MCF 10A (cell line): Measurements from ENCODE around the gene PTPRG. TPM values are rescaled to one million over a fixed set of nuclear protein-coding genes. Genes with fewer than 3 reads are reported as not detected.
"Not testable (repeated sequence)": the region's sequence is repeated elsewhere in the genome, so short reads cannot be mapped to it uniquely, and the experiment has no call there.

ENCODE experiments used
- BruUV-seq: library from RNA; stranded (reverse); fragments of 400-500 nt; replicated peaks from 2 replicates; lab custom pipeline; 2021; lab: Mats Ljungman, UMichigan
- CTCF ChIA-PET: fragments of 300-600 bp; sonication (Branson Sonifier 250); formaldehyde crosslinking; extraction: SDS; loops from one replicate; lab custom pipeline; 2021; ENCODE audit warnings: antibody characterized with exemption, inconsistent platforms; lab: Yijun Ruan, JAX
- POLR2A ChIA-PET: fragments of 300-600, 350-650 bp; sonication (Branson Sonifier 250); formaldehyde crosslinking; extraction: SDS; loops from one replicate; lab custom pipeline; 2020; ENCODE audit warnings: antibody characterized with exemption, inconsistent platforms; lab: Yijun Ruan, JAX
- DNase-seq: peaks from one replicate; pipeline ENCODE4 v3.0.0-alpha.2; 2018; ENCODE audit not compliant: unreplicated experiment
- H3K27ac Mint-ChIP-seq: one replicate; pipeline ENCODE4 v1.8.0; 2022; ENCODE audit warnings: mild to moderate bottlenecking, low read depth, mixed read lengths; ENCODE audit not compliant: unreplicated experiment
- H3K27me3 Mint-ChIP-seq: one replicate; pipeline ENCODE4 v1.8.0; 2022; ENCODE audit warnings: mixed read lengths; ENCODE audit not compliant: insufficient read depth, unreplicated experiment
- H3K36me3 Mint-ChIP-seq: one replicate; pipeline ENCODE4 v1.8.0; 2022; ENCODE audit warnings: mild to moderate bottlenecking, moderate library complexity, mixed read lengths; ENCODE audit not compliant: insufficient read depth, unreplicated experiment
- H3K4me1 Mint-ChIP-seq: one replicate; pipeline ENCODE4 v1.8.0; 2022; ENCODE audit warnings: mixed read lengths; ENCODE audit not compliant: insufficient read depth, unreplicated experiment
- H3K4me3 Mint-ChIP-seq: one replicate; pipeline ENCODE4 v1.8.0; 2022; ENCODE audit warnings: mild to moderate bottlenecking, moderate library complexity, mixed read lengths; ENCODE audit not compliant: unreplicated experiment
- H3K9me3 Mint-ChIP-seq: one replicate; pipeline ENCODE4 v1.8.0; 2022; ENCODE audit warnings: mixed read lengths; ENCODE audit not compliant: unreplicated experiment
- CTCF ChIP-seq: fragments of 200-600 bp; IDR thresholded peaks from one replicate; pipeline ENCODE4 v1.8.0; 2022; ENCODE audit warnings: antibody characterized with exemption, mild to moderate bottlenecking; ENCODE audit not compliant: unreplicated experiment
- intact Hi-C: fragments of 100-400 bp; cut with micrococcal nuclease; formaldehyde crosslinking; loops from 2 replicates; pipeline ENCODE4 v1.14.1; 2022
- total RNA-seq: library from RNA; stranded (reverse); gene quantifications from 2 replicates; pipeline ENCODE4 v1.2.3, GENCODE V29; 2022

The PTPRG gene
- total RNA-seq, 1 experiment from 2014 or later = 54.5 TPM

GRCh38 chr3:62032738-62033137, 471.4 kb downstream of the PTPRG start:
- Mint-ChIP-seq H3K4me1 (peaks cover 18% of the 10 kb centered on the region), H3K36me3 (peaks cover 7% of the 10 kb centered on the region), H3K4me3 (no peak overlapping the region), H3K27me3 (no peaks in the 10 kb centered on the region), H3K9me3 (peaks cover 7% of the 10 kb centered on the region), H3K27ac (no peak overlapping the region)
- no peak for DNase-seq
- intact Hi-C loops = no loop called here
- ChIA-PET CTCF (interaction anchor here (0.5 kb wide), 1 partner anchor 97 kb away, joined by 3 read pairs; no protein-coding TSS in a partner anchor), POLR2A (interaction anchor here (0.7 kb wide), 1 partner anchor 10 kb away, joined by 4 read pairs; no protein-coding TSS in a partner anchor)
- BruUV-seq = no TSS peak
- TF ChIP-seq CTCF = no peak

DNA sequence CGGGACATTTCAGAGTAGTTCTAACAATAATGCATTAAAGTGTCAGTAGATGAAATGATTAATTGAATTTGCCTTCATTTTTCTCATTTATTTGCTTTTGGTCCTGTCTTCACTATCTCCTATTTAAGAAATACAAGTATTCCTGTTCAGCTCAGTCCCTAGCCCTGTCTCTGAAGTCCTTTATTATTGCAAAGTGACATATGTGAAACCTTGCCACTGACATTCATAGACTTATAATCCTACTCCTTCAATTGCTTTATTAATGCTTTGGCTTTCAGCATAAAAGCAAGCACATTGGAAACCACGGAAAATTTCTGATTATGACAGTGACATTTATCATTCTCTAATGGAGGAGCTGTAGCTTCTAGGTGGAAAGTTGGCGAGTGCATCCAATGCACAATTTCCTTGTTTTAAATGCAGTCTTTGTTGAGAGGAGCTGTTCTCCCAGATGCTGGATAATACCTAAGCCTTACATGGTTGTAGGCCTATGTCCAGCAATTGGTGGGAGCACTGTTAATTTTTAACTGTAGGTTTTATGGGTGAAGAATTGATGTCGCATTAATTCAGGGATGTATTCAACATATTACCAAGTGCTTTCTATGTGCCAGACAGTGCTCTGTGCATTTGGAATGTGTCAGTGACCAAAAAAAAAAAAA, 474.2 kb downstream of the PTPRG start:
- no peak for TF ChIP-seq CTCF
- no peak overlapping the region for H3K4me3 Mint-ChIP-seq
- POLR2A ChIA-PET = interaction anchor here (0.6 to 0.7 kb wide), 2 partner anchors 353 to 580 kb away, joined by 3 read pairs; no protein-coding TSS in a partner anchor
- peaks cover 7% of the 10 kb centered on the region for H3K9me3 Mint-ChIP-seq
- peaks cover 7% of the 10 kb centered on the region for H3K36me3 Mint-ChIP-seq
- CTCF ChIA-PET = interaction anchor here (0.6 to 0.7 kb wide), 4 partner anchors 10 to 164 kb away, joined by 3 to 5 read pairs (median 4); no protein-coding TSS in a partner anchor
- no TSS peak for BruUV-seq
- intact Hi-C loops = no loop called here
- no peak for DNase-seq
- H3K27me3 Mint-ChIP-seq = no peaks in the 10 kb centered on the region
- peaks cover 18% of the 10 kb centered on the region for H3K4me1 Mint-ChIP-seq
- no peak overlapping the region for H3K27ac Mint-ChIP-seq

DNA sequence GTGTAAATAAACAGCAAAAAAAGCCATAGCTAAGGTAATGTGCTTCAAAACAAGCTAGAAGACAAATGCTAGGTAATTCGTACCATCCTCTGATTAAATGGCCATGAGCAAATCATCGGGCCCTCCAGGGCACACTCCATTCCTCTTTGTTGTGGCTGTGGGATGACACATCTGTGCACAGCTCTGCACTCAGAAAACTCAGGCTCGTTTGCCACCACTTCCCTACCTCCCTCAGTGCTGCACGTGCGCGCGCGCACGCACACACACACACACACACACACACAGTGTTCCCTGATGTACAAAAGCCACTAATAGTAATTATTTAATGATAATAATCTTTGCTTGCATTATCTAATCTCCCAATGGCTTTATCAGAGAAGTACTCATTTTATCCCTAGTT, 475.4 kb downstream of the PTPRG start:
- BruUV-seq = no TSS peak
- DNase-seq = no peak
- POLR2A ChIA-PET = no interaction called here
- CTCF ChIA-PET = interaction anchor here (1.2 to 1.5 kb wide), 2 partner anchors 15 to 179 kb away, joined by 3 to 9 read pairs; no protein-coding TSS in a partner anchor
- no peak overlapping the region for H3K27ac Mint-ChIP-seq
- no peaks in the 10 kb centered on the region for H3K9me3 Mint-ChIP-seq
- peaks cover 14% of the 10 kb centered on the region for H3K4me1 Mint-ChIP-seq
- intact Hi-C loops = no loop called here
- TF ChIP-seq CTCF = no peak
- no peak overlapping the region for H3K4me3 Mint-ChIP-seq
- H3K36me3 Mint-ChIP-seq = peaks cover 7% of the 10 kb centered on the region
- no peaks in the 10 kb centered on the region for H3K27me3 Mint-ChIP-seq

DNA sequence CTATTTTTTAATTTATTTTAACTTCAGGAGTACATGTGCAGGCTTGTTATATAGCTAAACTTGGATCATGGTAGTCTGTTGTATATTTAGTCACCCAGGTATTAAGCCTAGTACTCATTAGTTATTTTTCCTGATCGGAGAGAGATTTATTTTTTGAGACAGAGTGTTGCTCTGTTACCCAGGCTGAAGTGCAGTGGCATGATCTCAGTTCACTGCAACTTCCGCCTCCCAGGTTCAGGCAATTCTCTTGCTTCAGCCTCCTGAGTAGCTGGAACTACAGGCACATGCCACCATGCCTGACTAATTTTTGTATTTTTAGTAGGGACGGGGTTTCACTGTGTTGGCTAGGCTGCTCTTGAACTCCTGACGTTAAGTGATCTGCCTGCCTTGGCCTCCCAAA, 477.4 kb downstream of the PTPRG start:
- peaks cover 11% of the 10 kb centered on the region for H3K4me1 Mint-ChIP-seq
- POLR2A ChIA-PET, BruUV-seq, intact Hi-C loops, H3K27me3 Mint-ChIP-seq, H3K4me3 Mint-ChIP-seq, DNase-seq, H3K9me3 Mint-ChIP-seq, H3K36me3 Mint-ChIP-seq, H3K27ac Mint-ChIP-seq: not testable (repeated sequence)
- CTCF ChIA-PET = interaction anchor here (0.5 to 3.3 kb wide), 5 partner anchors 13 to 479 kb away, joined by 3 to 26 read pairs (median 3); no protein-coding TSS in a partner anchor
